ENCODE data around the gene GAS2L3.
"Not testable (repeated sequence)": the region's sequence is repeated elsewhere in the genome, so short reads cannot be mapped to it uniquely, and the experiment has no call there.

DNA sequence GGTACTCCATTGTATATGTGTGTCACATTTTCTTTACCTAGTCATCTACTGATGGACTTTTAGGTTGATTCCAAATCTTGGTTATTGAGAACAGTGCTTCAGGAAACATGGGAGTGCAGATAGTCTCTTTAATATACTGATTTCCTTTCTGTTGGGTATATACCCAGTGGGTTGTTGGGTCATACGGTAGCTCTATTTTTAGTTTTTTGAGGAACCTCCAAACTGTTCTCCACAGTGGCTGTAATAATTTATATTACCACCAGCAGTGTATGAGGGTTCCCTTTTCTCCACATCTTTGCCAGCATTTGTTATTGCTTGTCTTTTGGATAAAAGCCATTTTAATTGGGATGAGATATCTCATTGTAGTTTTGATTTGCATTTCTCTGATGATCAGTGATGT is 29.5 kb downstream of the GAS2L3 start:
- not testable (repeated sequence) for TF ChIP-seq CTCF (conservative IDR thresholded peaks at IDR 0.05); EZH2 (IDR thresholded peaks at IDR 0.05; ENCODE audit: low read depth)
